Middle frontal gyrus (tissue), 1 donor: ENCODE measurements around the gene KLHDC9.
A peak's percentile ranks its signal among the peaks of the same experiment; 100 is the strongest.

Experiments used
- DNase-seq: peaks from one replicate; pipeline ENCODE4 v3.0.0-alpha.2; 2015; ENCODE audit warnings: low spot score; ENCODE audit errors: extremely low spot score

KLHDC9 gene

DNA sequence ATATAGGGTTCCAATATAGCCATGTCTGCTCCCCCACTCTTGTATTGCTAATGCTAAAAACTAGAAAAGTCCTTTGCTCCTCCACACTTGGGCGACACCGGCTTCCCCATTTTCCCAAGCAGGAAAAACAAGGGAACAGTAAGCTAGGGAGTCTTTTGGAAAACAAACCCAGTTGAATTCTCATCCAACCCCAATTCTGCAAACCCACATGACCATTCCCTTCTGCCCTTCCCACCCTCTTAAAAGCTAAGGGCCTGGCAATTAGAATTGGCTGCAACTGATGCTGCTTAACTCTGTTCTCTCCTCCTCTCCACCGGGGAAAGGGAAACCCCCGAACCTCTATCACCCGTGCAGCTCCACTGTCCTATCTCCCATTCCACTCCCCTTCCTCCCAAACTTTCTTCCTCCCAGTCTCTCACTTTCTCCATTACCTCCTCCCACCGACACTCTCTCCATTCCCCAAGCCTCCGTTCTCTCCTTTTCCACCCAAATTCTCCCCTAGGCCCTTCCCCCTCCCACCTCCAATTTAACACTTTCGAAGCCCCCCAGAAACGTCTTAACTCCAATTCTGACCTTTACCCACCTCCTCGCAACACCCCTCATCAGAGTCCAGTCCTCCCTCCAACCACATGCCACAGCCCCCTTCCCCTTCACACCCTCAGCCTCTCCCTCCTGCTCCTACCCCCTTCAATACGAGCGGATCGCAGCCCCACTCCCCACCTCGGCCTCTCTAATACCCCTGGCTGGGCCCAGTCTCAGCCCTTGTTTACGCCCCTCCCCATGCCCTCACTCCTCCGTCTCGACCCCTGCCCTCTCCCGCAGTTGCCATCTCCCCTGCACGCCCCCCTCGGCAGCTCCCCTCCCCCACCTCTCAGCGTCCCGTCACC, 33.6 kb downstream of the KLHDC9 start:
- DNase-seq: no peak

DNA sequence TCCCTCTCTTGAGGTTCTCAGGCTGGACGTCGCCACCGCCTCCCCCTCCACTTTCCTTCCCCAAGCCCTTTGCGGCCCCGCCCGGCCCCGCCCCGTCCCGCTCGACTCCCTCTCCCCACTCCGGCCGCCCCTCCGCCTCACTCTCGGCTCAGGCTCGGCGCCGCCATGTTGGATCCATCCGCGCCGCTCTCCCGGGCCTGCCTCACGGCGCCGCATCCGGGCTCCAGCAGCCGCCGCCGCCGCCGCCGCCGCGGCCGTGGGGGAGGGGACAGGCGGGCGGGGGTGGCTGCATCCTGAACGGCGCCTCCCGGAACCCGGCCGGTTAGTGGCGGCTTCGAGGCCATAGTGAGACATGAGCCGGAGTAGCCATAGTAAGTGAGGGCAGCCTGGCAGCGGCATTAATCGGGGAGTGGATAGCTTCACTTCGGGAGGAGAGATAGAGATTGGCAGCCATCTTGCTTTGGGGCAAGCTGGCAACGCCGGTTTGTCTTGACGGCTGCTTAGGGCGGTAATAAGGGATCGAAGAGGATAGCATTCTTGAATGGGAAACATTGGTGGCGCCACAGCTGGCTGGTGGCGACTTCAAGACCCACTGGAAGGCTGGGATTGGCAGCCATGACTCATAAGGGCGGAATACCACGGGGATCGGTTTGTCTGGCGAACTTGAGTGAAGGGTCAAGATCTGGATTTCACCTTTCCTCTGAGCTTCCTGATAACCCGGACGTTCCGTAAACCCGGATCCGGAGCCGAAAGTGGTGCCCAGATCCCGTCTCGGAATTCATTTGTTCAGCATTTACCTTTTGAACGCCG, 34.5 kb downstream of the KLHDC9 start, which contains the start of gene DEDD:
TSS of gene DEDD (minus strand) at position 258 of the 810 bp plus-strand sequence. CDS start 8,205 bp downstream, outside the sequence.
- peak; percentile 92 for DNase-seq

DNA sequence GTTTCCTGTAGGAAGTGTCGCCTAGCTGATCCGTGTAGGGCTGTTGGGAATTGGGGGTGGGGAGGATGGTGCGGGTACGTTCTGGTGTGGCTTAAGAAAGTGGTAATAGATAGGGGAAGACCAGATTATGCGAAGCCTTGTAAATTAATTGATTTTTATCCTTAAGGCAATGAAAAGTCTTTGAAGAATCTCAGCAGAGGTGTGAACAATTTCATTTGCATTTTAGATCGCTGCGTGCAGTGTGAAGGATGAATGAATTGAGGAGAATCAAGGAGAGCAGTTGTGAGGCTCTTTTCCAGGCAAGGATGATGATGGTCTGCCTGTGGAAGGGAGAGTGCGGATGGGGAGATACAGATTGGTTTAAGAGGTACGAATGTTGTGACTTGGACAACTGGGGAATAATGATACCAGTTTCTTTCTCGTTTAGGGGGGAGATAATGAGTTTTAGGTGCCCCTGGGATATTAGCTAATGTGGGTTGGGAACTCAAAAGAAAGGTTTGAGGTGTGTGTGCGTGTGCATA, 35.1 kb downstream of the KLHDC9 start:
- DNase-seq: no peak

DNA sequence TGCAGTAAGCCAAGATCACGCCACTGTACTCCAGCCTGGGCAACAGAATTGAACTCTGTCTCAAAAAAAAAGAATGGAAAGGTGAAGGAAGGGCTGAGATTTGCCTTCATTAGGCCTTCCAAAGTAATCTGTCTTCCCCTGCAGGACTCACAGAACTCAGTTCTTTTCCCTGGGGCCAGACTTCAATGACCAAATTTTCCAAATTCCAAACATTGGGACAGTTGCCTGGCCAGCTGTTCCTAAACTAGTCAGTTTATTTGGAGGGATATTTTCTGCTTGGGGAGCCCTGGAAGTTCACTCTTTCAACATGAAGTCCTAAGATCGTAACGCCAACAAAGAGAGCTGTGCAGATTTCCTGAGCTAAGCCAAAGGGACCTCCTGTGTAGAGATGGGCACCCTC, 39.7 kb downstream of the KLHDC9 start:
- no peak for DNase-seq

DNA sequence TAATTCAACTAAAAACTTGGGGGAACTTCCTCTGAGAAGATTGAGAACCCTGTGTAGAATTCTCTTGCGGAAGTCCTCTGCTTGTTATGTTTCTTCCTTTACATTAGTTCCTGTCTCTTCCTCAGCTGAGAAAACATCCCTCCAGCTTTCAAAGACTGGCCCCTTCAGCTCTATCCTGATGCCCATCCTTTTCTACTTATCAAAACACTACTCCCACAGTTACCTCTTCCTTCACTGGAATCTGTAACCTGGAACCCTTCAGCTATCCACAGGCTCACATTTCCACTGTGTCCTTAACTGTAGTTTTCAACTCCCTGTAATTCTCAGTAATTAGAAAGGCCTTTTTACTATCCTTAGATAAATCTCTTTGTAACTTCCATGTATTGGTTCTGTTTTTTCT, 40.3 kb downstream of the KLHDC9 start:
- DNase-seq: no peak

DNA sequence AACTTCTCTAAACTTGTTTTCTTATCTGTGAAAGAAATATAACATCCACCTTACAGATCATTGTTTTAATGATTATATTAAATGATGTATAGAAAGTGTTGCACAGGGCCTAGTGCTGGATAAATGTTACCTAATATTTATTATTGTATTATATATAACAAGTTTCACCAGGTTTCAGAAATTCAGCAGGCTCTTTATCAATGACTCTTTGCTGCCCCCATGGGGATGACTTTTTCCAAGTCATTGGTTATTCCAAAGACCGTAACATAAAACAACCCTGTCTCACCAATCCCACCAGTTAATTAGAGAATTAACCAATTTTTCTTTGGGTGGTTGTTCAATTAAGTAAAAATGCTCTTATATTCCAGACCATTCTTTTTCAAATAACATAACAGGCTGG, 41.6 kb downstream of the KLHDC9 start:
- DNase-seq: no peak

DNA sequence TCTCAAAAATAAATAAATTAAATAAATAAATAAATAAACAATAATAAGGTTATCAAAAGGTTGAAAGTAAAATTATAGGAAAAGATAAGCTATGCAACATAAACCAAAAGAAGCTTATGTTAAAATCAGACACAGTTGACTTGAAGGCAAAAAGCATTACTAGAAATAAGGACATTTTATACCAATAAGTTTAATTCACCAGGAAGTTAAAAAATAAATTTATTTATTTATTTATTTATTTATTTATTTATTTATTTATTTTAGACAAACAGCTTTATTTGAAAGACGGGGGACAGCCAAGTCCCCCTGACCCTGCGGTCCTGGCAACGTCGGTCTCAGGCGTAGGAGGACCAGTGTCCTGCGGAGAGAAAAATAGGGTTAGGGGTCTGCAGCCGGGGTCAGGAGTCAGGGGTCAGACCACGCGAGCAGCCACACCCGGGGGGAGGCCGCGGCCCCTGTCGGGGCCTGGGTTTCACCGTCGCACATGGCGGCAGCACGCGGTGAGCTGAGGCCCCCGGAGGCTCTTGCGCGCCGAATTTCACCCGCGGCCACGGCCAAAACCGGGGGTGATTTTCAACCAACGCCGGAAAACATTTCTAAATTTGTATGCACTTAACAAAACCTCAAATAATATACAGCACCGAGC, 42.7 kb downstream of the KLHDC9 start:
- DNase-seq: no peak

DNA sequence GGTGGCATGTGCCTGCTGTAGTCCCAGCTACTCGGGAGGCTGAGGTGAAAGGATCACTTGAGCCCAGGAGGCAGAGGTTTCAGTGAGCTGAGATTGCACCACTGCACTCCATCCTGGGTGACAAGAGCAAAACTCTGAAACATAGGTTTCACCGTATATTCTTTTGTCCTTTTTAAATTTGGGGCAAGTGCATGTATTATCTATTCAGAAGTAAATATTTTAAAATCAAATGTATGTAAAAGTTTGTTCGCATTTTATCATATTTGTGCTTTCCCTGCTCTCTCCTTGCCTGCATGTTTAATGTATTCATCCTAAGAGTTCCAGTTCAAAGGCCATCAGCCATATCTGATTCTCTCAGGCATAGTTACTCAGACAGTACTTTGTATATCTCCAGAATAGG, 47.7 kb downstream of the KLHDC9 start:
- DNase-seq: no peak
